HG02642 (cell line): Measurements from ENCODE around the gene ZNF529.
"Not testable (repeated sequence)": the region's sequence is repeated elsewhere in the genome, so short reads cannot be mapped to it uniquely, and the experiment has no call there.

ENCODE experiments used
- ATAC-seq: cut with Tn5 transposase; IDR thresholded peaks from one replicate; pipeline ENCODE4 v1.9.1; 2021; ENCODE audit warnings: mild to moderate bottlenecking; ENCODE audit not compliant: unreplicated experiment, poor library complexity

ZNF529 gene

DNA sequence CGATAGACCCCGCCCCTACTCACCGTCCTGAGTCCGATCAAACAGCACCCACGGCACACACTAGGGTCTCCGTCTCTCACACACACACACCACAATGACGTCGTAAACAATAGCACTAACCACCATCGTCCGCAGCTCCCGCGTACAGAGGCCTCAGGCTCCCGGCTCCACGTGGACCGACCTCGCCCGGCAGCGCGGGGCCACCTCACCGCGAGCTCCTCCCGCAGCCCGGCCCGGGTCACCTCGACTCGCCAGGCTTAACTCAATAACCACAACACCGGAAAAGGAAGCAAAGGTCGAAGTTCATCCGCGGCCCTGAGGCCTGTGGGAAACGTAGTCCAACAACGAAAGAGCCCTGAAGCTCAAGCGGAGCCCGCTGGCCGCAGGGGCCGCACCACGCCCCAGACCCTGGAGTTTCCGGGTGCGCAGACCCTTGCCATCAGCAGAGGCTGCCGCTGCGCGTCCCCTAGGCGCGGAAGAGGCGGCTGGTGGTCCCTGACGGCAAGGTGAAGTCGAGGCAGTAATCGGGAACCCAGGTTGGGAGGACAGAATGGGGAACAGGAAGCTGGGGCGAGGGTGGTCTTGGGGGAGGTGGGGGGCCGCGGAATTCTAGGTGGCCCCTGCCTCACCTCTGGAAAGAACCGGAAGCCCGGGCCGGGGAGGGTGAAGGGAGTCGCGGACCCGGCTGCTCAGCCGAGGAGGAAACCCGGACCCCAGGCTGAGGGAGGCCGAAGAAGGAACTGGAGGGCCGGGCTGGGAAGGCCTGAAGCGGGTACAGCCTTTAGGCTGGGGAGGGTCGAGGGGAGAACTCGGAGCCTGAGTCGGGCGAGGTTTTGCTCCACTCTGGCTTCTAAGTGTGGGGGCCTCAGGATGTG, at the start of gene ZNF529:
Gene ZNF529, minus strand, starts transcription at position 273 of the 875 bp plus-strand sequence. CDS start 946 bp downstream, outside the sequence.
- peak; percentile 94 for ATAC-seq

DNA sequence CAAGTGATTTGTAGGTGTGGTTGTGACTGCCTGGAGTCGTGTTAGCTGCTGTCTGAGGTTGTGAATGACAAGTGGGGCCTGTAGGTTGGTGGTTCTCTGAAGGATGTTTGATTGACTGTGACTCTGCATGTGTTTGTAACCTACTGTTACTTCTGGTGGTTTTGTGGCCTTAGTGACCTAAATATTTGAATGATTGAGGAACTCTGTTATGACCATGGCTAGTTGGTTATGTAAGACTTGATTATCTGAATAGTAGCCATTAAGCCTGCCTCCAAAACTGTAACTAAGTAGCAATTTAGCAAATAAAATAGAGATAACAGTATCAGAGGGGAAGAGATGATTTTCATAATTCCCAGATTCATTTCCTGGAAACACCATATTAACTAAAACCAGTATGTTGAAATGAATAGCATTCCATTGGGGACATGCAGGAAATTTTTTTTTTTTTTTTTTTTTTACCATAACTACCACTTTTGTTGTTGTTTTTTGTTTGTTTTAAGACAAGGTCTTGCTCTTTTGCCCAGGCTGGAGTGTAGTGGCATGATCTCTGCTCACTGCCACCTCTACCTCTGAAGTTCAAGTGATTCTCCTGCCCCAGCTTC, 32.9 kb upstream of the ZNF529 start:
- ATAC-seq = no peak

DNA sequence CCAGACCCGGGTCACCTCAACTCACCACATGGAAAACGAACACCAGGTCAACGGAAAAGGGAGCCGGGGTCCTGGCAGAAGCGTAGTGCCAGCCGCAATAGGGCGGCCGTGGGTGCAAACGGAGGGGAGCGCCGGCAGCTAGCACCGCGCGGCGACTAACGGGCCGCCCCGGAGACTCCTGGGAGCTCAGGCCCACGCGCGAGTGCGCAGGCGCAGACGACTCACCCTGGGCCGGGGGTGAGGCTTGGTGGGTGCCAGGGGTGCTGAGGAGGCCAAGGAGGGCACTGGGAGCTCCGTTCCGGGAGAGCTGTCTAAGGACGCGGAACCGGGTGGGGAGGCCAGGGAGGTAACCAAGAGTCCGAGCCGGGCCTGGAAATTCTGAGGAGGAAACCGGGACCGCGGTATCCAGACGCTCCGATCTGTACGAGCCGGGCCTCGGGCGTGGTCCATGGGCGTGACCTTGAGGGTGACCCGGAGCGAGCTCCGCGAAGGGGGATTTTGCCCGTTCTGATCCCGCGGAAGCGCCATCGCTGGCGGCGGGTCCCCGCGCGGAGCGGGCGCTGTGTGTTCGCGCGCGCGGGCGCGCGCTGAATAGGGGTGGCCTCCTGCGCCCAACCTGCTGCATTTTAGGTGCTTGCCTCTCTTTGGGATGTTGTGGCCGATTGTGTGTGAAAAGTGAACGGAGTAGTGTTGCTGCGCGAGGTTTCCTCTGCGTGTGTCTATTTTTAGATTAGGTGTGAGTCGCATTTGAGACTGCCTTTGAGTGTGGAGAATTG, 32.2 kb upstream of the ZNF529 start, which contains the start of gene ZNF382:
Gene ZNF382, plus strand, starts transcription at position 213 of the 776 bp plus-strand sequence. CDS start 4,602 bp downstream, outside the sequence.
- ATAC-seq = peak; percentile 84

DNA sequence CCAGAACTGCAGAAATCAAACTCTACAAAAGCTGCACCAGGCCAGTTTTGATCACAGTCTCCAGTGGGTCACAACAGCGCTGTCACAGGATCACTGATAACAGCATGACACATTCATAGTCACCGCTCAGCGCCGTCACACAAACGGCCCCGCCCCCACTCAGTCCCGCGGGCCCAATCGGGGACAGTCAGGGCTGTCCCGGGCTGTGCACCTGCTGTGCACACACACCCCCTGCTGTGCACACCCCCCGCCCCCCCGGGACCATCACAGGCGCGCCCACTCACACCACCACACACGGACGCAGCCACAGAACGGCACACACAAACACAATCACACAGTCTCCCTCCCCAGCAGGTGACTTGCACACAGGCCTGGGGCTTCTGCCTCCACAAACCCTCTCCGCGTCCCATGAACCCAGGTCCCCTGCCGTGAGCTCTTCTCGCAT, 31.6 kb upstream of the ZNF529 start:
- peak; percentile 83 for ATAC-seq

DNA sequence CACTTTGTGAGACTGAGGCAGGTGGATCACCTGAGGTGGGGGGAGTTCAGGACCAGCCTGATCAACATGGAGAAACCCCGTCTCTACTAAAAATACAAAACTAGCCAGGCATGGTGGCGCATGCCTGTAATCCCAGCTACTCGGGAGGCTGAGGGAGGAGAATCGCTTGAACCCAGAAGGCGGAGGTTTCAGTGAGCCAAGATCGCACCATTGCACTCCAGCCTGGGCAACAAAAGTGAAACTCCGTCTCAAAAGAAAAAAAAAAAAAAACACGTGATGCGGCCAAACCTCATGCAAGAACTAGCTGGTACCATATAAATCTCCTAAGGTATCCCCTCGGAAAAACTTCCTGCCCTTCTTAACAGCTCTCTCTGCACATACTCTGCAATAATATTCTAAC, 29.6 kb upstream of the ZNF529 start:
- not testable (repeated sequence) for ATAC-seq

DNA sequence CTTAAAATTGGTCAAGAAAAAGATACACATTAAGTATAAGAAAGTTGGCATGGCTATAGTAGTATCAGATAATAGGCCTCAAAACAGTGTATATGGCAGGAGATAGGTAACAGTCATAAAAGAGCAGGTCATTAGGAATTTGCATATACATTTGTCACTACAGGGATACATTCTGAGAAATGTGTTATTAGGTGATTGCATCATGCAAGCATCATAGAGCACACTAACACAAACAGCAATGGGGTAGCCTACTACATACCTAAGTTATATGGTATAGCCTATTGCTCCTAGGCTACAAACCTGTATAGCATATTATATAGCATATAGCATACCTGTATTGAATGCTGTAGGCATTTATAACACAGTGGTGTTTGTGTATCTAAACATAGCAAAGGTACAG, 6.2 kb upstream of the ZNF529 start:
- no peak for ATAC-seq

DNA sequence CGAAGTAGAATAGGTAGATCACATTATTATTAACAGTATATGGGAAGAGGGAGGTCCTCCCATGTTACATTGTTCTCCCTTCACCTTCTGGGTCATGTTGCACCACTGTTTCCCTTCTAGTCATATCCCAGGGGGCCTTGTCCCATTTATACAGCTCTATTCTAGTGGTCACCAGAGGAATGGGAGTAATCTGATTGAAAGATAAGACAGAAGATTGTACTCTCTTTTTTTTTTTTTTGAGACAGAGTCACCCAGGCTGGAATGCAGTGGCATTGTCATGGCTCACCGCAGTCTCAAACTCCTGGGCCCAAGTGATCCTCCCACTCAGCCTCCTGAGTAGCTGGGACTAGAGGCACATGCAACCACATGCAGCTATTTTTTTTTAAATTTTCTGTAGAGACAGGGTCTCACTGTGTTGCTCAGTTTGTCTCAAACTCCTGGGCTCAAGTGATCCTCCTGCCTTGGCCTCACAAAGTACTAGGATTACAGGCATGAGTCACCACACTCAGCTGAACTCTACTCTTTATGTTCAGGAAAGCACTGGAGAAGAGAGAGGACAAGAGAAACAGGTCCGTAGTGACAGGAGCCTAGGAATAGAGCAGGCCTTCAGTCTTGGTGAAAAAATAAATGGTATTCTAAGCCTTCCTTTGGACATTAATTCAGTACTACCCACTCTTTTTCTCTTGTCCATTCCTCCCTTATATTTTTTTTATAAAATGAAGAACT, 4.3 kb upstream of the ZNF529 start:
- ATAC-seq = no peak

DNA sequence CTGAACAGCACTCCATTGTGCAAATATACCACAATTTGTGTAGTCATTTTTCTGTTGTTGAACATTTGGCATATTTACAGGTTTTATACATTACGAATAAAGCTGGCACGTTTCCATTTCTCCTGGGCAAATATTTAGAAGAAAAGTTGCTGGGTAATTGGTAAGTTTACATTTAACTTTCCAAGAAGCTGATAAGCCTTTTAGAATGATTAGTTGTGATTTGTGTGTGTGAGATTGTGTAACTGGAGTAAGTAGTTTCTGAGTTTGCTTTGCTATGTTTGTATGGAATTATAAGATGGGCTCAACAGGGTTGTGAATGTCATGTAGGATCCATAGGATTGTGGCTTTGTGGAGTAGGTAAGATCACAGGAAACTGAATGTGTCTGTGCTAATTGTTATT, 1.6 kb upstream of the ZNF529 start:
- no peak for ATAC-seq

DNA sequence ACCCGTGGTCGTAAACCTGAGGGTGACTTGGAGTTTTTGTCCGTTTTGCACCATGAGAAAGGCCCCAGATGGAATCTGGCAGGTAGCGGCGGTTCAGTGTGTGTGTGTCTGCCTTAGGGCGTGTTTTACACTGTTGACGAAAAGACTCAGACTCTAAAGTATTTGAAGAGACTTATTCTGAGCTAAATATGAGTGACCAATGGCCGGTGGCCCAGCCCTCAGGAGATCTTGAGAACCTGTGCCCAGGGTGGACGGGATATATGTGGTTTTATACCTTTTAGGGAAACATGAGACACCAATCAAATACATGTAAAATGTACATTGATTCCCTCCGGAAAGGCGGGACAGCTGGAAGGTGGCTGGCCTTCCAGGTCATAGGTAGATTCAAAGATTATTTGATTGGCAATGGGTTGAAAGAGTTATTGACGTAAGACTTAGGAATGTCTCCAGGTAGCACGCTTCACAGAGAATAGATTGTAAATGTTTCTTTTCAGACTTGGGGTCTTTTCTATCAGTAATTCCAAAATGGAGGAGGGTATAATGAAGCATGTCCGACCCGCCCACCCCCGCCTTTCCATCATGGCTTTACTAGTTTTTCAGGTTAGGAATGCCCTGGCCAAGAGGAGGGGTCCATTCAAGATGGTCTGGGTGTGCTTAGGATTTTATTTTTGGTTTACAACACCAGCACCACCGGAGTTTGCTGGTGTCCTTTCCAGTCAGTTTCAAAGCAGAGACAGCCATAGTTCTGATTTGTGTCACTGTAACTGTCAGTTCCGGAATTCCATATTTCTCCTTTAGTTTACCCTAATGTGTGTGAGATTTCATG, 1.0 kb upstream of the ZNF529 start:
- peak; percentile 21 for ATAC-seq

DNA sequence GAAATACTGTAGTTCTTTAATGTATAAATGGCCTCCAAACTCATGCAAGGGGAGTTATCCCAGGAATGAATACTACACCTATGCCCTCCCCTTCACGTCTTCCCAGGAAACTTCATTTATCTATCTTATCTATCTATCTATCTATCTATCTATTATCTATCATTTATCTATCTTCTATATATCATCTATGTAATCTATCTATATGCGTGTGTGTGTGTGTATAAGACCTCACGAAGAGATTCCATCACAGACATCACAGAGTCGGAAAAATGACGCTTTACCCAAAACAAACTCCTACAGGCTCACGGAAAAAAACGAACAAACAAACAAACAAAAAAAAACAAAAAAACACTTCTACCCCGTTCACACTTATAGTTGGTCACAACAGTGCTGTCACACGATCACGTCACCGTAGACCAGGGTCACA, 486 bp downstream of the ZNF529 start:
- no peak for ATAC-seq

DNA sequence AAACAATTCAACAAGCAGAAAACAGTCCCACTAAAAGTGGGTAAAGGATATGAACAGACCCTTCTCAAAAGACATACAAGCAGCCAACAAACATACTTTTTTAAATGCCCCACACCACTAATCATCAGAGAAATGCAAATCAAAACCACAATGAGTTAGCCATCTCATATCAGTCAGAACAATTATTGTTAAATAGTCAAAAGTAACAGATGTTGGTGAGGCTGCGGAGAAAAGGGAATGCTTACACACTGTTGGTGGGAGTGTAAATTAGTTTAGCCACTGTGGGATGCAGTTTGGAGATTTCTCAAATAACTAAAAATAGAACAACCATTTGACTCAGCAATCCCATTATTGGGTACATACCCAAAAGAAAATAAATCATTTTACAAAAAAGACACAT, 8.7 kb downstream of the ZNF529 start:
- ATAC-seq = no peak

DNA sequence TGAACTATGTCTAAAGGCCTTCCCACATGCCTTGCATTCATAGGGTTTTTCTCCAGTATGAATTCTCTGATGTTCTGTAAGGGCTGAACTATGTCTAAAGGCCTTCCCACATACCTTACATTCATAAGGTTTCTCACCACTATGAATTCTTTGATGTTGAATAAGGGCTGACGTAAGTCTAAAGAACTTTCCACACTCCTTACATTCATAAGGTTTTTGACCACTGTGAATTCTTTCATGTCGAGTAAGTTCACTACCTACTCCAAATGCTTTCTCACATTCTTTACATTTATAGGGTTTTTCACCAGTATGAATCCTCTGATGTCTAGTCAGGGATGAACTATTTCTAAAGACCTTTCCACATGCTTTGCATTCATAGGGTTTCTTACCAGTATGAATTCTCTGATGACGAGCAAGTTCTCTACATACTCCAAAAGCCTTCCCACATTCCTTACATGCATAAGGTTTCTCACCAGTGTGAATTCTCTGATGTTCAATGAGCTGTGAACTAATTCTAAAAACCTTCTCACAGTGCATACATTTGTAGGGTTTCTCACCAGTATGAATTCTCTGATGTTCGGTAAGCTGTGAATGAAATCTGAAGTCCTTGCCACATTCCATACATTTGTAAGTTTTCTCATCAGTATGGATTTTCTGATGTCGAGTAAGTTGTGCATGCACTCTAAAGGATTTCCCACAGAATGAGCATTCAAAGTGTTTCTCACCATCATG, 25.9 kb downstream of the ZNF529 start:
- ATAC-seq = no peak

DNA sequence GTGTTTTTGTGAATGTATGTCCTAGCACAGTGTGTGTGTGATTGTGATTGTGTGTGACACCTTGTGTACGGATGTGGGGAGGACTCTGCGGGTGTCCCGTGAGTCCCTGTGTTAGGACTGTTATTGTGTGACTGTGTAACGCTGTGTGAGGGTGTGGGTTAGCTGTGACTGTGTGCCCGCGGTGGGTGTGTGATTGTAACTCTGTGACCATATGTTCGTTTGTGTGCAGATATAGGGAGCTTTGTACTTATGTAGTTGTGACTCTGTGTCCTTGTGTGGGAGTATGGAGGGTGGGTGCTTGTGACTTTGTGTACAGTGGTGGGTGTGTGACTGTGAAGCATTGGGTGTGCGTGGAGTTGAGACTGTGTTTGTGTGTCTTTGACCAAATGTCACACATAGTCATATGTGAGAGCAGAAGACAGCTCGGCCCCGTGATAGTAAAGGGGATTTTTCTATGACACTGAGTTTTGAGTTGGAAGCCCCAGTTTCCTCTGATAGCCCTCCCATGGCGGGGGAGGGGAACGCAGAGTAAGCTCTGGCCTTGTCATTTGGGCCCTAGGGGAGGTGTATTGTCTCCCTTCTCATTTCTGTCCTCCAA, 44.1 kb downstream of the ZNF529 start:
- peak; percentile 21 for ATAC-seq

DNA sequence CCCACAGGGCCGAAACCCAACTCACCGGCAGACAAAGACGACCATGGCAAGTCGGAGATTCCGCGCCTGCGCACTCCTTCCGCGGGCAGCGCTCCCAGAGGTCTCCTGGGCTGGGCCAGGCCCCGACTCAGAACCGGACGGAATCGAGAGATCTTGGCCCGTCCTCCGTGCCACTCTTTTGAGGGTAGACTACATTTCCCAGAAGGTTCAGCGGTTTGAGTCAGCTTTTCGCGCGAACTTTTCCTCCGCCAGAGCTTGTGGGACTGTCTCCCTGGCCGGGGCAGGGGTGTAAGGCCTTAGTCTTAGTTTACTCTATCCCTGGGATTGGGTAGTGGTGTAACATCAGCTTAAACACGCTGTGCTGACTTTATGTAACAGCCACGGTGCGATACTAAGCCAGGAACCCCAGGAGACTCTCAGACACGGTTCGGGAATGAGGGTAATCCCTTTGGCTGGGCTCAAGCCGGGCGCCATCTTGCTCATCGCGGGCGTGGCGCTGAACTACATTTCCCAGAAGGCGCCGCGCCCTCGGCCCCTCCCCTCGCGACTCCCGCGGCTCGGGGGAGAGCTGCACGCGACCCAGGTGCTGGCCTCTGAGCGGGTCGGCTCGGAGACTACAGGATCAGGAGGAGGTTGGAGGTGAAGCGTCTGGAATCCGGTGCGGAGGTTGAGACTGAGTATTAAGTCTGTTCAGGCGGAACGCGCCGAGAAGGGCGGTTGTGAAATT, 44.7 kb downstream of the ZNF529 start, which contains the start of gene ZNF260:
Gene ZNF260, minus strand, starts transcription at position 78 of the 727 bp plus-strand sequence. CDS start 13,033 bp downstream, outside the sequence.
- peak; percentile 90 for ATAC-seq

DNA sequence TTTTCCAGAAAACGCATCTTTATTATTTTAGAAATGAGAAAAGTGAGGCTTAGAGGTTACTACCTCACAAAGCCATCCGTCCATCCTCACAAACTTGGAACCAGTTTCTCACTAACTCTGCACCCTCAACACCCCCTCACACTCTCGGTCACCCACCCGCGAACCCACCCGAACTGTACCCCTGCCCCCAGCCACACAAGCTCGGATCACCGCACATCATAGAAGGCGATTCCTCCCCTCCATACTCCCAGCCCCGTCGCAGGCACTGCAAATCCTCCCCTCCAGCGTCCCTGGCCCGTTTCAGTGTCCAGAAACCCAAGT, 45.3 kb downstream of the ZNF529 start:
- no peak for ATAC-seq

DNA sequence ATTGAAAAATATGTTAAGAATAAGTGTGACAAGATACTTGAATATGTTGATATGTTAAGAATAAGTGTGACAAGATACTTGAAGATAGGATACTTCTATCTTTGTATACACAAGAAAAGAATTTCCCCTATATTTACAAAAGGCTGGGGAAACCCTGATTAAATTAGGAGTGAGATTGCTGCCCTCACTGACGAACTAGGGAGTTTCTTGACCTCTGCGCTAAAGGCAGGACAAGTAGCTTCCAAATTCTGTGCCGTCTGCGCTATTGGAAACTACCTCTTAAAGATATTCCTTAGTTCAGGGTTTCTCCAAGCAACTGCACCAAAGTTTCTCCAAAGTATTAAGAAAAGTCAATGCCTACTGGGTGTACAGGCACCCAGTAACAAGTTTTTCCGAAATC, 45.8 kb downstream of the ZNF529 start:
- ATAC-seq = no peak

DNA sequence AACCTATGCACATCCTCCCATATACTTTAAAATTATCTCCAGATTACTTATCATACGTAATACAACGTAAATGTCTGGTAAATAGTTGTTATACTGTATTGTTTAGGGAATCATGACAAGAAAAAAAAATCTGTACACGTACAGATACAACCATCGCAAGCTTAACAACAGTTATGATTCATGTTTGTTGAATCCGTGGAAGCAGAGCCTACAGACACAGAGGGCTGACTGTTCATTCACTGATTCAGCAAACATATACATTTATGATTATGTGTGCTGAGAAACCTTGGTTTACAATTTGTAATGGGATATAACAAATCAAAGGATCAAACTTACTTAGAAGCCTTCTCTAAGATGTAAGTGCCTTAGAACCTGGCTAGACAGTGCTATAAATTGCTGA, 46.5 kb downstream of the ZNF529 start:
- no peak for ATAC-seq

DNA sequence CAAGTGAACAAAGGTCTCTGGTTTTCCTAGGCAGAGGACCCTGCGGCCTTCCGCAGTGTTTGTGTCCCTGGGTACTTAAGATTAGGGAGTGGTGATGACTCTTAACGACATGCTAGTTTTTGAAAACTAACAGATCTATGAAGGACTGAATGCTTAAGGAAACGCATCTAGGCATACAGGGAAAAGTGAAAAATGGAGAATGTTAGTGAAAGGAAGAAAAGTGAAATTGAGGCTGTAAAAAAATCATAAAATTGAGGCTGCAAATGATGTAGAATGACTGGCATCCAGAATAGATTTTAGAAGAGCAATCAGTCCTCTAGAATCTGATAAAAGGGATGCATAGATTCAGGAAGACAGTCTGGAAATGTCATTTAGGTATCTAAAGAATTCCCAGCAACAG, 48.5 kb downstream of the ZNF529 start:
- ATAC-seq = no peak
